ENCODE results near the gene HOXD8. TPM values are rescaled to one million over a fixed set of nuclear protein-coding genes. Genes with fewer than 3 reads are reported as not detected.

HOXD8 gene
- polyA plus RNA-seq, 4 donors = 169 to 217 (median 195) TPM

DNA sequence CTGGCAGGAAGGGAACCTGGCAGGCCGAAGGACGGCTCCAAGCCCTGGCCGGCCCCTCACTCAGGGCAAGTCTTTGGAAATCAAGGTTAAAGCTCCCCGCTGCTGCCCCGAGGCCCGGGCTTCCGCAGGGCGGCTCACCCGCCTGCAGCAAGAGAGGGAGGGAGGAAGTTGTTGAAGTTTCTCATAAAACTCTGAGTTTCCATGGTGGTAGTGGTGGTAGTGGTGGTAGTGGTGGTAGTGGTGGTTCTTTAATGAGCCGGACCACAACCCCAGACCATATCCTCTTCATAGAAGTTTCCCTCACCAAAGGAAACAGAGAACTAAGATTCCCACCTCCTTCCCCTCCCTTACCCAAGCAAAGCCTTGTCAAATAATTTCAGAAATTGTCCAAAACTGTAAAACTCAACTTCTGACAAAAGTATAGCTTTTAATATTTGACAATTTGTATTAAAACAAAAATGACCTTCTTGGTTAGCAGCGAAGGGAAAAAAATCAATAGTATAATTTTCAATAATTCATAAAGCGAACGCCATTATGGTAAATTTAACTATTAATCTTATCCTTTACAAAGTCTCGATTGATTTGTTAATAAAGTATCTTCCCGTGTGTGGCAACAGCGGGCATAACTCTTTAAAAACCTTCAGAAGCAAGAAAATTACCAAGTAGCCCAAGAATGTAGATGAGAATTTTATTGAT lies 14.4 kb upstream of the HOXD8 start:
- DNase-seq (ENCODE audit: low read depth in 4 of 4, low spot score in 2 of 4) = no peak

DNA sequence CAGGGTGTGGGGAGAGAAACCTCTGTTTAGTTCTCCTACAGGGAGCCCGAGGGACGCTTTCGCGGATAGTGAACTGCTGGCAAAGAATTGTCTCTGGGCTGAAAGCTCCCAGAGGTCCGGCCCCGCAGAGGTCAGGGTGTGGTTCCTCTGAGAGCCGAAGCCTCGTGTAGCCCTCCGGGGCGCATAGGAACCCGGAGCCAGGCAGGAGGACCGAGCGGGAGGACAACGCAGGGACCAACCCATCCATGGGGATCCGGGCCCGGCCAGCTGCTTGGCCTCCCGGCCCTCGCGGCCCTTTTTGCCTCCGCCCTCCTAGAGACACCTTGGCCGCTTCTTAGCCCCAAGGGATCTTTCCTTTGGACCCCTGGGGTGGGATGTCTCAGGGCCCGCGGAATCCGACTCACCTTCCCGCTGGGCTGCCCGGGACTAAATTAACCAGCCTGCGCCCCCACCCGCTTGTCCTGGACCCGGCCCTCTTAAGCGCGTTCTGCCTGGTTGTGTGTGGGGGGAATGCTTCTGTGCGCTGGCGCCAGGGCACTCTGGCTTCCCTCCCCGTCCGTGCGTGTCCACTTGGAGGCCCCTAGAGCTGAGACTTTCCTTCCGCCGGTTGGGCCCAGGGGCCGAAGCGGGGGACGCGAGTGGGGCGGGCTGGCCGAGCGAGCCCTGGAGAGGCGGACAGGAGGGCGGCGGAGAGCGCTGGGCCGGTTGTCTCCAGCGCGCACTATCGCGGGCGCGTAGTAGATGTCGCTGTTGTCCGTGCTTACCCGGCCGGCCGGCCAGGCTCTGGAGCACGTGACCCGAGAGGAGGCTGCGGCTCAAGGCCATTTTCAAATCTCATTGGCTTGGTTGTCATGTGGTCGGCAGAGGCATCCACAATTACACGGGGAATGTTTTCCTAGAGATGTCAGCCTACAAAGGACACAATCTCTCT lies 13.4 kb upstream of the HOXD8 start, which contains the start of gene HOXD10:
HOXD10 (plus strand) TSS at position 896 of the 931 bp plus-strand sequence. CDS start 56 bp downstream, outside the sequence.
- DNase-seq (ENCODE audit: low read depth in 4 of 4, low spot score in 2 of 4) = peak in 1 of 4 donors; percentile 92

DNA sequence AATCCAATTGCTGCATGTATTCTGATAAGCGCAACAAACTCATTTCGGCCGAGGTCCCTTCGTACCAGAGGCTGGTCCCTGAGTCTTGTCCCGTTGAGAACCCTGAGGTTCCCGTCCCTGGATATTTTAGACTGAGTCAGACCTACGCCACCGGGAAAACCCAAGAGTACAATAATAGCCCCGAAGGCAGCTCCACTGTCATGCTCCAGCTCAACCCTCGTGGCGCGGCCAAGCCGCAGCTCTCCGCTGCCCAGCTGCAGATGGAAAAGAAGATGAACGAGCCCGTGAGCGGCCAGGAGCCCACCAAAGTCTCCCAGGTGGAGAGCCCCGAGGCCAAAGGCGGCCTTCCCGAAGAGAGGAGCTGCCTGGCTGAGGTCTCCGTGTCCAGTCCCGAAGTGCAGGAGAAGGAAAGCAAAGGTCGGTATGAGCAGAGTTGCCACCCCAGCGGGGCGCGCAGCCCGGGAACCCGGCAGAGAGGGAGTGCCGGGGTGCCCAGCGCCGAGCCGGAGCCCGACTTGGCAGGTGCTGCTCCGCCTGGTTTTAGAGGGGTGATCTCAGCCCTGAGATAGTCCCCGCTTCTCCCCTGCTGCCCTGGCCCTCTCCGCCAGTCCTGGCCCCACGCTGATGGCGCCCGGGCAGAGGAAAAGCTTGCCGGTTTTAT lies 12.2 kb upstream of the HOXD8 start:
- no peak for DNase-seq (ENCODE audit: low read depth in 4 of 4, low spot score in 2 of 4)

DNA sequence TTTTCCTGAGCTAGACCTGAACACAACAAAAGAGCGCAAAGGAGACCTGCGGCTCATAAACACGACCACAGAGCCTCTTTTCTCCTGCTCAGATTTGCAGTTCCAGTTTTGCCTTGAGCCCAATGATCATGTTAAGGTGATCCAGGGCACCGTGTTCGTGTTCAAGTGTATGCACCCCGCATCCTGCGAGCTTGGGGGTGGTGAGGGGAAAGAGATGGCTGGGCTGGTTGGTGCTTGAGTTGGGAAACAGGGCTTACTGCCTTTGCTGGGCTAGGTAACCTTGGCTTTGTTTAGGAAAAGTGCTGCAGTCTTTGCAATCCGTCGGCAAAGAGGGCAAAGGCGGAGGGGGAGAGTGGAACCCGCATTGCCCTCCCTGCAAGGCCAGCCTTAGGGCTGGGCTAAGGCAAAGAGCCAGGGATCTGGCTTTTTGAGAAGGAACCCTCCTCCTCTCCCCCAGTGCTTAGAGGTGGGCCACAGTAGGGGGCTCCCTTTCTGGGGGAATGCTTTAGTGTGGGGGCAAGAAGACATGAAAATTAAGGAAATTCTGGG lies 11.6 kb upstream of the HOXD8 start:
- DNase-seq (ENCODE audit: low read depth in 4 of 4, low spot score in 2 of 4) = no peak

DNA sequence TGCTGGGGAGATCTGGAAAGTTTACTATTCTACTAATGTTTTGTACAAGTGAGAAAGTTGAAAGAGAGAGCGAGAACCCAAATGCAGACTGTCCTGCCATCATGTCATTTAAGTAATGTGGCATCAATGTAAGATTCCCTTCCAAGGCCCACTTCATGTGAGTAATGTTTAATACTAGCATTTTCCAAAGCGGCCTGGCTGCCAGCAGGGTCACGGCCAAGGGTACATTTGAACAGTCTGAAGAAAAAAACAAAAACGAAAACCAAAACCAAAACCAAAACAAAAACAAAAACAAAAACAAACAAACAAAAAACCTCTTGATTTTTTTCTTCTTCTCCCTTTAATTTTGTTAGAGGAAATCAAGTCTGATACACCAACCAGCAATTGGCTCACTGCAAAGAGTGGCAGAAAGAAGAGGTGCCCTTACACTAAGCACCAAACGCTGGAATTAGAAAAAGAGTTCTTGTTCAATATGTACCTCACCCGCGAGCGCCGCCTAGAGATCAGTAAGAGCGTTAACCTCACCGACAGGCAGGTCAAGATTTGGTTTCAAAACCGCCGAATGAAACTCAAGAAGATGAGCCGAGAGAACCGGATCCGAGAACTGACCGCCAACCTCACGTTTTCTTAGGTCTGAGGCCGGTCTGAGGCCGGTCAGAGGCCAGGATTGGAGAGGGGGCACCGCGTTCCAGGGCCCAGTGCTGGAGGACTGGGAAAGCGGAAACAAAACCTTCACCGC lies 10.7 kb upstream of the HOXD8 start:
- peak in 1 of 4 donors; percentile 91 for DNase-seq (ENCODE audit: low read depth in 4 of 4, low spot score in 2 of 4)

DNA sequence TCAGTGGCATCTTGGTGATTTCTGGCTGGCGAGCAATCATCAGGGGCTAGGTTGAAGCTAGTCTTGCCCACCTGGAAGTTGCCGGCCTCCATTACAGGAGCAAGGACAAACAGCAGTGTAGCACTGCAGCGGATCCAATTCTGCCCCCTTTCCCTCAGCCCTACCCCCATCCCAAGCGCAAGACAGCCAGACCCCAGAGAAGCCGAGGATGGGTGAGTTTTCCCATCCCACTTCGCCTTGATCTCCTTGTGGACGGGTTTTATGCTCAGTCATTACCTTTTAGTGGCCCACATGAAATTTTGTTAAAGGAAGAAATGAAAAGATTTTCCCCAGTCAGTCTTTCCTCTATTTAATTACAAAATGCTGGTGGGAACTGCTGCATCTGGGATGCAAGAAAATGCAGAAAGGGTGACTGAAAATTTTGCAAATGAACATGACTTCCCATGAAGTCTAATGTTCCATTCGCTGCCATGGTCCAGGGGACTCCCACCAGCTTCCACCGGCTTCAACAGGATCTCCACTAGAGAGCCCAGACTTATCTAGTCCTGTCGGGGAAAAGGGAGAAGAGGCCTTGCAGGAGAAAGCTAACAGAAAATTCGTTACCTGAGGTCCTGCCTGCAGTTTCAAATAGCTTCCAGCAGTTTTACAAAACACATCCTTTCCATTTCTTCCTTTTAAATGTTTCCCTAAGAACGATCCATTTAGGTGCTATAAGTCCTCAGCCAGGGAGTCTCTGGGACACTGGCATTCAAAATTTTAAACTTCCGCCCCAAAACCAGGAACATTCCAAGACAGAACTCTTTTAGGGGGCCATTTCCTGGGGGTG lies 8.9 kb upstream of the HOXD8 start:
- no peak for DNase-seq (ENCODE audit: low read depth in 4 of 4, low spot score in 2 of 4)

DNA sequence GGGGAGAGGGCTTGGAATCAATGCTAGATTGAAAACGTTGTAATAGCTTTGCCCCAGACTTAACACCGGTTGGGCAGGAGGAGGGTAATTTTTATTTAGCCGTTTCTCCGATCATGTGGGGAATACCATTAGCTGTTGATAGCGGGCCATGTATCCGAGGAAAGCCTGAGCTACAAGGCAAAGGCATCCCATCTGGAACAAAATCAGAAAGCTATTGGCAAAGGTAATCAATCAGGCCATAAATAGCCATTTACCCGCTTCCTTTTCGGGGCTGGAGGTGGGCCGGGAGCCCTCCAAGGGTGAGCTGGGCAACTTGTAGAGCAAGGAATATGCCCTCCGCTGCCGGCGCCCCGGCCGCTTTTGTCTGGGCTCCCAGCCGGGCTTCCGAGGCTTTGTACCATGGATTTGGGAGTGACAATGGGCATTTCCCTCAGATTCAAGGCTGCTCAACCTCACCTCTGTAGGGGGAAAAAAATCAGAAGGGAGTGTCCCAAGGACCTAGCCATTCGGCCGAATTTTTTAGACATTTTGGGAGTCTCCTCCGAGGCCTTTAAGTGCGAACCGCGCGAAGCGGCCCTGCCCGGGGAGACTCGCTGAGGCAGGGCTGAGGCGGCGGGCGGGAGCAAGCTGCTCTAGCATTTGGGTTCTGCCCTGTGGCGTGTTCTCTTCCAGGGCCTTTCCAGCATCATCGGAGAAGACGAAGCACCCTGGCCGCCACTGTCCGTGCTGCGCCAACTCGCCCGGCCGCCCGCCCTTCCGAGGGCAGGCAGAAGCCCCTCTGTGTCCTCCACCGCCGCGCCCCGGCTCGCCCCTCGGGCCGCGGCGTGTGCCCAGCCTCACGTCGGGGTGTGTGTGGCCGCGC lies 8.1 kb upstream of the HOXD8 start:
- no peak for DNase-seq (ENCODE audit: low read depth in 4 of 4, low spot score in 2 of 4)

DNA sequence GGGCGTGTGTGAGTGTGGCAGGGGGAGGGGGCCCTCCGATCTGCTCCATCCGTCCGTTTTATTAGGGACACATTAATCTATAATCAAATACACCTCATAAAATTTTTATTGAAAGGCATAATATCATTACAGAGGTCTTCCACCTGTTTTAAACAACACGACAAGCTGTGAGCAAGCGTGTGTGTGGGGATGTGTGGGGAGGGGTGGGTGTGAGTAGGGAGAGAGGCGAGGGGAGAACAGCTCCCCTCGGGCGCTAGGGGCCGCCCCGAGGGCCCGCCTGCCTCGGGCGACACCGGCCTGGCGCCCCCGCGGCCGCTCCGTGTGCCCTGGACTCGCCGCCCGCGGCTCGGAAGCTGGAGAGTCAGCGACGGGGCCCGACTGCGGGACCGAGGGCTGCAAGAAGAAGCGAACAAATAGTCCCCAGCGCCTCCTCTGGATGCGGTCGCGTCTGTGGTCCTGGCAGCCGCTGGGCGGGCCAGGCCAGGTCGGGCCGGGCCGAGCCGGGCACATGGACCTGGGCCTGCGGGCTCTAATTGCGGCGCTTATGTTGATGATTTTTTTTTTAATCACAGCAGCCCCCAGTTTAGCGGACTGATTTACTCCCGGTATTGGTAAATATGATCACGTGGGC lies 7.3 kb upstream of the HOXD8 start:
- no peak for DNase-seq (ENCODE audit: low read depth in 4 of 4, low spot score in 2 of 4)

DNA sequence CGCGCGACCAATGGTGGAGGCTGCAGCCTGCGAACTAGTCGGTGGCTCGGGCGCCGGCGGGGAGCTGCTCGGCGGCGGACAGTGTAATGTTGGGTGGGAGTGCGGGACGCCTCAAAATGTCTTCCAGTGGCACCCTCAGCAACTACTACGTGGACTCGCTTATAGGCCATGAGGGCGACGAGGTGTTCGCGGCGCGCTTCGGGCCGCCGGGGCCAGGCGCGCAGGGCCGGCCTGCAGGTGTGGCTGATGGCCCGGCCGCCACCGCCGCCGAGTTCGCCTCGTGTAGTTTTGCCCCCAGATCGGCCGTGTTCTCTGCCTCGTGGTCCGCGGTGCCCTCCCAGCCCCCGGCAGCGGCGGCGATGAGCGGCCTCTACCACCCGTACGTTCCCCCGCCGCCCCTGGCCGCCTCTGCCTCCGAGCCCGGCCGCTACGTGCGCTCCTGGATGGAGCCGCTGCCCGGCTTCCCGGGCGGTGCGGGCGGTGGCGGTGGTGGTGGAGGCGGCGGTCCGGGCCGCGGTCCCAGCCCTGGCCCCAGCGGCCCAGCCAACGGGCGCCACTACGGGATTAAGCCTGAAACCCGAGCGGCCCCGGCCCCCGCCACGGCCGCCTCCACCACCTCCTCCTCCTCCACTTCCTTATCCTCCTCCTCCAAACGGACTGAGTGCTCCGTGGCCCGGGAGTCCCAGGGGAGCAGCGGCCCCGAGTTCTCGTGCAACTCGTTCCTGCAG lies 6.7 kb upstream of the HOXD8 start, which contains the start of gene HOXD9:
HOXD9 (plus strand) TSS at position 37 of the 728 bp plus-strand sequence; CDS start at position 87, 50 bp downstream.
- DNase-seq (ENCODE audit: low read depth in 4 of 4, low spot score in 2 of 4) = no peak

DNA sequence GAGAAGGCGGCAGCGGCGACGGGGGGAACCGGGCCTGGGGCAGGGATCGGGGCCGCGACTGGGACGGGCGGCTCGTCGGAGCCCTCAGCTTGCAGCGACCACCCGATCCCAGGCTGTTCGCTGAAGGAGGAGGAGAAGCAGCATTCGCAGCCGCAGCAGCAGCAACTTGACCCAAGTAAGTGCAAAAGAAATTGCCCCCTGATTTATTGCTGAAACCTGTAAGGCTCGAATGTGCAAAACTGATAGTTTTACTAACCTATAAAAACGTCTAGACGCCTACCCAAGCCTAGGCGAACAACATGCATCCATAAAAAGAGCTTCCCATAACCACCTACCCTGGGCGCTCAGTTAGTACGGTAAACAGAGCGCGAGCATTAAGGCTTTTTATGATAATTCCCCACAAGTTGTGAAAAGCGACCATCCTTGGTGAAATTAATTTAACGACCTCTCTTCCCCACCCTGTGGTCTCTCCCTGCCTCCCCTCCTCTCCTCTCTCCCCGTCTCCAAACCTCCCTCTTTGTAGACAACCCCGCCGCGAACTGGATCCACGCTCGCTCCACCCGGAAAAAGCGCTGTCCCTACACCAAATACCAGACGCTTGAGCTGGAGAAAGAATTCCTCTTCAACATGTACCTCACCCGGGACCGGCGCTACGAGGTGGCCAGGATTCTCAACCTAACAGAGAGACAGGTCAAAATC lies 5.9 kb upstream of the HOXD8 start:
- no peak for DNase-seq (ENCODE audit: low read depth in 4 of 4, low spot score in 2 of 4)

DNA sequence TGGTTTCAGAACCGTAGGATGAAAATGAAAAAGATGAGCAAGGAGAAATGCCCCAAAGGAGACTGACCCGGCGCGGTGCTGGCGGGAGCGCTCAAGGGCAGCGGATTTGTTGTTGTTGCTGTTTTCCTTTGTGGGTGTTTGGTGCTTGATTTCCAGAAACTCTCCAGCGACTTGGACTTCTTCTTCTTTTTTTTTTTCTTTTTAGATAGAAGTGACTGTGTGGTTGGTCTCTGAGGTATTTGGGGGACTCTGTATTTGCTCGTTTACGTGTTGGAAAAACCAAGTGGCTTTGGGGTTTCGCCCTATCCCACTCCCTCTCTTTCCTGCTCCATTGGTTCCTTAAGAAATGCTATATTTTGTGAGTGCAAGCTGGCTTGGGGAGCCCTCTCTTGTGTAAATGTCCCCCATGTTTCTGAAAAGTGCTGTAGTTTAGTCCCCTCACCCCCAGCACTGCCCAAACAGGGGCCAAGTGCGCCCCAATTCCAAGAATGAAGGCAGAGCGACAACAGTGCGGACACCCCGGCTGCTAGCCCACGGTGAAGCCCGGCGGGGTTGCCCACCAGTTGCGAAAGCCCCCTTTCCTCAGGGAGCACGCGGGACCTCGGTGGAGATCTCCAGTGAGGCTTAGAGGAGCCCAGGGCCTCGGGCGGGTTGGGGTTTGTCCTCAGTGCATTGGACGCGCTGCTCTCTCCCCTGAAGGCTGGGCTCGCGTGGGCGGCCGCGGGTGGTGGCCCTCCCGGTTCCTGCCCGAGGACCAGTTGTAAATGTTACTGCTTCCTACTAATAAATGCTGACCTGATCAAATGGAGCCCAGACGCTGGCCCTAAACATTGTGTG lies 5.2 kb upstream of the HOXD8 start:
- DNase-seq (ENCODE audit: low read depth in 4 of 4, low spot score in 2 of 4) = no peak

DNA sequence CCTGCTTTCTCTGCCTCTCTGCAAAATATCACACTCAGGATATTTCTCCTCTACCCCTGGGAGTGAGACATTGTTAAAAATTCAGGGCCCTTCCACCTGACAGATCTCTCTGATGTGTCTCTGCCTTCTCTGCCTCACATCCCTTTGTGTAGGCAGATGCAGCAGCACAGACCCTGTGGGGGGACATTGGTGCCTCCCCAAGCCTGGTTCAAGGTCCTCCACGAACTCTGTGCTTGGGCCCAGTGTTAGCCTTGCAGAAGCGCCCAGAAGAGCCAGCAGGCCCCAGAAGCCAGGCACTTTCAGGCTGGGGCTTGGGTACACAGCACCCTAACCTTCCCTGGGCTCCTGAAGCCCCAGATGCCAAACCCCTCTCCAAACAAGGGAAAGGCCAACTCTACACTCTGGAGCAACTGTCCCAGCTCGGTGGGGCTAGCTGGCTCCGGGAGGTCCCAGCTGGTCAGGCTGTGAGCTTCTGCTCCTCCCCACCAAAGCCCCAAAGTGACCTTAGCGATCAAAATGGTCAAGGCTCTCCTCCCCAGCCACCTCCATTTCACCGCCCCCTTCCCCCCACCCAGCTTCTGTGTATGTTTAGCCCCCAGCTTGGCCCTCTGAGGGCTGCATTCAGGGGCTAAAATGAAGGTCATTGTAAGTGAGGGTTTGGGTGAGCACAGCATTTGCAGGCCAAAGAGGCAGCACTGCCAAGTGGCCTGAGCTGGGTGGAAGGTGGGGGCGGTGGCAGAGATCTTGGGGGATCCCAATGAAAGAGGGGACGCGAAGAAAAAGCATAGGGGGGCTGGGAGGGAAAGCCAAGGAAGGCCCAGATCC lies 4.3 kb upstream of the HOXD8 start:
- no peak for DNase-seq (ENCODE audit: low read depth in 4 of 4, low spot score in 2 of 4)

DNA sequence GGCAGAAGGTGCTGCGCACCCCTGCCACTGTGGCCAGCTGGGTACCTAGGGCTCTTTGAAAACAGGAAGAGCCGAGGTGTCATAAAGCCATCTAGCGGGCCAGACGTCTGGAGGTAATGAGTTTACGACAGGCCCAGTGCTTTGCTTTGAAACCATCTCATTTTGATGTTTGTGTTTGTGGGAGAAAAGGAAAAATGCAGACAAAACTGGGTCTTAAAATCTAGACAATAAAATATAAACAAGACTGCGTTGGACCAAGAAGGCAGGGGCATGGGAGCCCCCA lies 3.8 kb upstream of the HOXD8 start:
- DNase-seq (ENCODE audit: low read depth in 4 of 4, low spot score in 2 of 4) = no peak

DNA sequence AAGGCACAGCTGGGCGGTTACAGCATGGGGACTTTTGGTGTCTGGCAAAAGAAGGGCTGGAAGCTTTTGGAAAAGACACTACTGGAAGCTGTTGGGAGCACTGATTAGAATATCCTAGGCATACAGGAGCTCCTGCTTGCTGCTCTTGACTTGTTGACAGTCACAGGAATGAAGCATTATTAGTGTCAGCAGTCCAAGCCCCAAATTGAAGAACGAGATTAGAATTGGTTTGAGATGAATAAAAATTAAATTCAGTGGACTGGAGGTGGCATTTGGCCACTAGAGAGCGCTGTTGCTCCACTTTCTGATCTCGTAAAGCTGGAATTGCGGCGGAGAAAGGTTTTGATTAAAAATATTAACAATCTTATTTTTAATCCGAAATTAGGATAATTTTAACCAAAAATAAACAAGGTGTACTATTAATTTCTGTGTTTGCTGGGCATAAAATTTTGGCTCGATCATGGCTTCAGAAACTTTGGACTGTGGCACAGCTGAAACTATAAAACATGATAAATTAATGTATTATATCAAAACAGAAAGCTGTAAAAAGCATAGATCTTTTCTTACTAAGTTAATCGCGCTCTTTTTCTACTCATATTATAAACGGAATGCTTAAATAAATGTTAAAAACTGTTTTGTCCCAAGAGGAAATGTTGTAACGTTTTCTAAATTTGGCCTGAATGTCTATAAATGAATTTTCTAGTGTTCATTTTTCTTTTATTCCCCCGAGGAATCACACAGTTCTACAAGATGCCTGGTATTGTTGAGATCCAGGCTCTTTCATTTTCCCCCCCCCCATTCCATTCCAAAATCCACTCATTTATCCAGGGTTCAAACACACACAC lies 2.4 kb upstream of the HOXD8 start:
- no peak for DNase-seq (ENCODE audit: low read depth in 4 of 4, low spot score in 2 of 4)
